K562 (cell line): ENCODE results near the gene DHX58. TPM values are rescaled to one million over a fixed set of nuclear protein-coding genes. Genes with fewer than 3 reads are reported as not detected.

Experiments
- ATAC-seq: fragments of 200-7000 bp; cut with Tn5 transposase; 3 replicates; pipeline ENCODE4 v1.9.1; 2020; ENCODE audit warnings: moderate library complexity
- BruUV-seq: library from RNA; stranded (reverse); fragments of 400-500 nt; replicated peaks from 2 replicates; lab custom pipeline; 2021; lab: Mats Ljungman, UMichigan
- CTCF ChIA-PET: fragments of 300-600 bp; formaldehyde crosslinking; extraction: SDS; loops from one replicate; lab custom pipeline; 2021; ENCODE audit warnings: low intra/inter-chr PET ratio; lab: Yijun Ruan, JAX
- POLR2A ChIA-PET: fragments of 300-600, 350-650 bp; sonication (Branson Sonifier 250); formaldehyde crosslinking; extraction: SDS; loops from one replicate; lab custom pipeline; 2021; ENCODE audit warnings: antibody characterized with exemption, inconsistent platforms; lab: Yijun Ruan, JAX
- DNase-seq, 4 experiments: peaks; one replicate each; pipeline versions ENCODE4 v3.0.0 to v3.0.0-alpha.2; 2011 to 2018; ENCODE audit warnings: low spot score in 3 of 4, mixed read lengths in 3 of 4; ENCODE audit errors: extremely low read depth in 1 of 4
- FAIRE-seq: peaks from 2 replicates; lab custom pipeline; 2011; peaks lifted over from hg19 to GRCh38; lab: Jason Lieb, UNC
- H2AFZ ChIP-seq: 2 replicates; pipeline ENCODE4 v1.6.0; 2011; ENCODE audit warnings: low read depth, low read length, control low read depth, inconsistent platforms
- H3K27ac ChIP-seq: fragments of 200-600 bp; 3 replicates; pipeline ENCODE4 v1.8.0; 2011; ENCODE audit warnings: low read depth, mild to moderate bottlenecking, control low read depth, inconsistent platforms, low read length, moderate library complexity, mixed read lengths; ENCODE audit errors: extremely low read depth
- H3K27me3 ChIP-seq, 2 experiments: fragments of 300-600 bp in 1 of 2; 2 replicates in 1 of 2; 3 replicates in 1 of 2; pipeline versions ENCODE4 v1.6.0 to v1.8.0; 2011; ENCODE audit warnings: inconsistent platforms in 2 of 2, low read length in 2 of 2, mild to moderate bottlenecking in 1 of 2, mixed read lengths in 1 of 2, moderate library complexity in 1 of 2; ENCODE audit not compliant: control insufficient read depth in 2 of 2, insufficient read depth in 2 of 2
- H3K36me3 ChIP-seq: fragments of 300-600 bp; 3 replicates; pipeline ENCODE4 v1.8.0; 2011; ENCODE audit warnings: mild to moderate bottlenecking, low read length, inconsistent platforms; ENCODE audit not compliant: control insufficient read depth, insufficient read depth
- H3K4me1 ChIP-seq, 2 experiments: fragments of 200-600 bp in 1 of 2; replicated peaks in 1 of 2; 2 replicates in 1 of 2; 3 replicates in 1 of 2; pipeline versions ENCODE4 v1.5.1 to v1.8.0; 2011; ENCODE audit warnings: inconsistent platforms in 2 of 2, low read length in 2 of 2, mild to moderate bottlenecking in 1 of 2, mixed read lengths in 1 of 2, moderate library complexity in 1 of 2; ENCODE audit not compliant: control insufficient read depth in 2 of 2, insufficient read depth in 2 of 2
- H3K4me2 ChIP-seq: 2 replicates; pipeline ENCODE4 v1.6.1; 2011; ENCODE audit warnings: low read length, control low read depth, inconsistent platforms, mixed read lengths; ENCODE audit not compliant: insufficient read depth
- H3K4me3 ChIP-seq: fragments of 200-600 bp; sonication (generic), shearing (Covaris generic); 2 replicates; pipeline ENCODE4 v1.5.1; 2016; ENCODE audit warnings: control low read depth, inconsistent platforms
- H3K79me2 ChIP-seq: fragments of 200-600 bp; 3 replicates; pipeline ENCODE4 v1.8.0; 2011; ENCODE audit warnings: low read length, inconsistent platforms; ENCODE audit not compliant: control insufficient read depth, insufficient read depth
- H3K9ac ChIP-seq, 2 experiments: 2 replicates each; pipeline versions ENCODE4 v1.6.0 to v1.6.1; 2011; ENCODE audit warnings: low read depth in 2 of 2, low read length in 2 of 2, control low read depth in 1 of 2, inconsistent platforms in 1 of 2, mild to moderate bottlenecking in 1 of 2, mixed read lengths in 1 of 2; ENCODE audit not compliant: insufficient read depth in 1 of 2
- H3K9me1 ChIP-seq: one replicate; pipeline ENCODE4 v1.6.0; 2011; ENCODE audit warnings: inconsistent platforms, mild to moderate bottlenecking, low read length, moderate library complexity; ENCODE audit not compliant: control insufficient read depth, insufficient read depth
- H3K9me3 ChIP-seq: replicated peaks from 2 replicates; pipeline ENCODE4 v1.5.1; 2011; ENCODE audit warnings: low read depth, low read length, inconsistent platforms; ENCODE audit not compliant: control insufficient read depth, insufficient read depth
- H4K20me1 ChIP-seq: replicated peaks from 2 replicates; pipeline ENCODE4 v1.6.1; 2011; ENCODE audit warnings: low read length, inconsistent platforms, mixed read lengths; ENCODE audit not compliant: control insufficient read depth, insufficient read depth
- BCOR ChIP-seq: fragments of 450-650 bp; IDR thresholded peaks from 2 replicates; pipeline ENCODE4 v1.6.1; 2016
- BRD9 ChIP-seq: fragments of 450-650 bp; IDR thresholded peaks from 2 replicates; pipeline ENCODE4 v1.6.1; 2018; ENCODE audit warnings: low read depth; ENCODE audit not compliant: partially characterized antibody
- DIDO1 ChIP-seq: fragments of 450-650 bp; IDR thresholded peaks from 2 replicates; pipeline ENCODE4 v1.6.1; 2016; ENCODE audit warnings: low read depth, missing biosample characterization, missing genetic modification characterization
- KDM1A ChIP-seq, 2 experiments: fragments of 450-650 bp; IDR thresholded peaks; 2 replicates each; pipeline ENCODE4 v1.6.1; 2016; ENCODE audit warnings: mild to moderate bottlenecking in 2 of 2
- STAG1 ChIP-seq: sonication (generic); formaldehyde crosslinking; IDR thresholded peaks from 2 replicates; pipeline ENCODE4 v1.5.0; 2020; ENCODE audit warnings: missing genetic modification reagents, borderline replicate concordance
- ZFP36 ChIP-seq: fragments of 150-350 bp; IDR thresholded peaks from 2 replicates; pipeline ENCODE4 v1.6.1; 2018; ENCODE audit warnings: low read length, low read depth; ENCODE audit not compliant: partially characterized antibody
- ZNF324 ChIP-seq: fragments of 250-450 bp; sonication (Bioruptor Pico); IDR thresholded peaks from 2 replicates; pipeline ENCODE4 v1.4.0; 2020; ENCODE audit warnings: mild to moderate bottlenecking
- WGBS: fragments of 100-300 bp; shearing (Covaris generic); methylation state at CpG from one replicate; pipeline ENCODE4 v1.1.6; 2016; ENCODE audit warnings: low coverage, mixed read lengths; ENCODE audit not compliant: insufficient coverage; ENCODE audit errors: missing lambda C conversion rate; 5-methylcytosine and 5-hydroxymethylcytosine counted together
- in situ Hi-C: fragments of 300-500 bp; cut with MboI; formaldehyde crosslinking; loops from 4 replicates; pipeline ENCODE4 v1.15.0; 2018; ENCODE audit warnings: inconsistent platforms, mixed read lengths
- intact Hi-C: fragments of 100-400 bp; cut with micrococcal nuclease; formaldehyde crosslinking; loops from 2 replicates; pipeline ENCODE4 v1.14.2; 2022
- polyA plus RNA-seq, 8 experiments: library from polyadenylated mRNA; depleted of rRNA in 4 of 8; stranded (reverse) in 5 of 8; unstranded in 3 of 8; fragments of >200 nt; fragmentation: Nextera tagmentation in 2 of 8; fragmentation: Illumina TruSeq in 1 of 8; extraction: Ambion mirVana in 2 of 8; extraction: Trizol in 1 of 8; gene quantifications; 2 replicates each; pipeline versions ENCODE4 v1.2.1 to v1.2.3, GENCODE V29; 2011 to 2014; ENCODE audit warnings: inconsistent platforms in 1 of 8, missing spikeins in 1 of 8
- total RNA-seq, 7 experiments: library from RNA; depleted of rRNA in 6 of 7; stranded (reverse); fragments of >200 nt in 6 of 7; fragmentation: Illumina TruSeq in 2 of 7; extraction: Trizol in 2 of 7; gene quantifications; 2 replicates each; pipeline versions ENCODE4 v1.2.1 to v1.2.3, GENCODE V29; 2011 to 2021; ENCODE audit warnings: low replicate concordance in 1 of 7
- TF ChIP-seq, protein P1 (sequence below): fragments of 250-450 bp; sonication (Bioruptor Pico); IDR thresholded peaks from 2 replicates; pipeline ENCODE4 v1.9.0; 2021; ENCODE audit warnings: mild to moderate bottlenecking, inconsistent platforms
- TF ChIP-seq, protein P2 (sequence below): IDR thresholded peaks from 2 replicates; pipeline ENCODE4 v1.6.1; 2011; ENCODE audit warnings: borderline replicate concordance, low read depth, mild to moderate bottlenecking, moderate library complexity, low read length; ENCODE audit not compliant: insufficient read depth, poor library complexity, severe bottlenecking
- TF ChIP-seq, protein P3 (sequence below): fragments of 450-650 bp; IDR thresholded peaks from 2 replicates; pipeline ENCODE4 v1.6.1; 2017; ENCODE audit warnings: antibody characterized with exemption

Gene DHX58
- total and polyA plus RNA-seq, 9 of the 15 experiments (the other 6 are each of a cell fraction or from before 2014, with no cell fraction given) = 0.15 to 3.0 (median 1.4) TPM

DNA sequence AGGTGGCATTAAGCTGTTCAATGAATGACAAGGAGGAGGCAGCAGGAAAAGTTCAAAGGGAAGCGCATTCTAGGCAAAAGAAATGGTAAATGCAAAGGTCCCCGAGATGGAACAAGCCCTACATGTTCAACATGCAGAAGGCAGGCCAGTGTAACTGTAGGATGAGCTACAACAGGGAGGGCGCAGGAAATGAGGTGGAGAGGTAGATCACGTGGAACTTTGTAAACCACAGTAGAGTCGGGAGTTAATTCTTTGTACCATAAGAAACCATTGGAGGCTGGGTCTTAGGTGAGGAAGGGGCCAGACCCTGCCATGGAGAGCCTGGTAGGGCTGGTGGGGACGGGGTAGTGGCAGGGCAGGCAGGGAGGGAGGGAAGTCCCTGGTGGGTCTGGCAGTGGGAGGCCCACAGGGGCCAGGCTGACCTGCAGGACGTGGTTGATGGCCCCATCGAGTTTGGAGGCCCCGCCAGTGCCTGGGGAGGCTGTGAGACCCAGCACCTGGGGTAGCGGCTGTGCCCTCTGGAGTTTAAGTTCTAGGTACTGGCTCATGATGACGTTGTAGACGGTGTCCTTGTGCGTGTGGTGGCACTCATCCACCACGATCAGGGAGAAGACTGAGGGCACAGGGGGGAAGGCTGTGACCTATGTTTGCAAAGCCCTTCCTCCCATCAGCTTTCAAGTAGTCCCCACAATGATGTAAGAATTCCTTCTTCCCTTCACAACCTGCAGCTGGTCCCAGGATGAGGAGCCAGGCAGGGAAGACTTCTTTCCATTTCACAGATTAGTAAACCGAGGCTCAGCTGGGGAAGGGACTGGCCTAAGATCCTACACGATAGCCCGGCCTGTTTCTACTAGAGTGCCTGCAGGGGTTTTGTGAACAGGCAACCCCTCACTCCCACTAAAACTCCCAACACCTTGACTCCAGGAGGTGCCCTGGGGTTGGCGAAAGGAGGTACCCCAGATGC is 1.9 kb downstream of the DHX58 start:
- intact Hi-C loops = no loop called here
- BruUV-seq = no TSS peak
- 72% methylated on average over 18 of the region's 18 CpGs for WGBS
- Histone ChIP-seq H3K27ac (no peak overlapping the region), H3K79me2 (no peaks in the 10 kb centered on the region), H4K20me1 (no peaks in the 10 kb centered on the region), H3K9me1 (no peaks in the 10 kb centered on the region), H2AFZ (no peak overlapping the region), H3K4me3 (no peak overlapping the region), H3K9ac (no peak overlapping the region; a peak in 1 of 4 replicates), H3K4me2 (no peak overlapping the region), H3K36me3 (peaks cover 22% of the 10 kb centered on the region; the same call in 2 of the 3 replicates), H3K4me1 (peaks cover 12 to 58% of the 10 kb centered on the region in 2 experiments; a peak in 4 of 5 replicates), H3K9me3 (no peaks in the 10 kb centered on the region), H3K27me3 (no peaks in the 10 kb centered on the region)
- ChIA-PET CTCF (interaction anchor here (0.6 to 0.9 kb wide), 2 partner anchors 14 to 91 kb away, joined by 3 read pairs; partner anchors contain the start of gene NKIRAS2), POLR2A (interaction anchor here (0.6 to 2.0 kb wide), 3 partner anchors 10 to 264 kb away, joined by 3 to 6 read pairs (median 3); partner anchors contain the start of gene KAT2A)
- in situ Hi-C loops = loop anchor here (5.0 to 25.0 kb wide), 3 partner anchors 83 to 373 kb away; partner anchors contain the start of gene HAP1
- FAIRE-seq (no peak), DNase-seq (no peak), ATAC-seq (no peak)
- TF ChIP-seq BCOR (peak; percentile 74), STAG1 (CRISPR knock-in tag) (no peak), ZNF324 (CRISPR knock-in tag) (no peak), KDM1A (IDR thresholded peaks at IDR 0.05) (peak in 1 of 2 experiments; percentile 45; a peak in 1 of 4 replicates), BRD9 (no peak), ZFP36 (peak; percentile 80), DIDO1 (tag) (no peak)
- TF ChIP-seq, protein P1, sequence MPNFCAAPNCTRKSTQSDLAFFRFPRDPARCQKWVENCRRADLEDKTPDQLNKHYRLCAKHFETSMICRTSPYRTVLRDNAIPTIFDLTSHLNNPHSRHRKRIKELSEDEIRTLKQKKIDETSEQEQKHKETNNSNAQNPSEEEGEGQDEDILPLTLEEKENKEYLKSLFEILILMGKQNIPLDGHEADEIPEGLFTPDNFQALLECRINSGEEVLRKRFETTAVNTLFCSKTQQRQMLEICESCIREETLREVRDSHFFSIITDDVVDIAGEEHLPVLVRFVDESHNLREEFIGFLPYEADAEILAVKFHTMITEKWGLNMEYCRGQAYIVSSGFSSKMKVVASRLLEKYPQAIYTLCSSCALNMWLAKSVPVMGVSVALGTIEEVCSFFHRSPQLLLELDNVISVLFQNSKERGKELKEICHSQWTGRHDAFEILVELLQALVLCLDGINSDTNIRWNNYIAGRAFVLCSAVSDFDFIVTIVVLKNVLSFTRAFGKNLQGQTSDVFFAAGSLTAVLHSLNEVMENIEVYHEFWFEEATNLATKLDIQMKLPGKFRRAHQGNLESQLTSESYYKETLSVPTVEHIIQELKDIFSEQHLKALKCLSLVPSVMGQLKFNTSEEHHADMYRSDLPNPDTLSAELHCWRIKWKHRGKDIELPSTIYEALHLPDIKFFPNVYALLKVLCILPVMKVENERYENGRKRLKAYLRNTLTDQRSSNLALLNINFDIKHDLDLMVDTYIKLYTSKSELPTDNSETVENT (CRISPR knock-in tag) = no peak
- TF ChIP-seq, protein P2, sequence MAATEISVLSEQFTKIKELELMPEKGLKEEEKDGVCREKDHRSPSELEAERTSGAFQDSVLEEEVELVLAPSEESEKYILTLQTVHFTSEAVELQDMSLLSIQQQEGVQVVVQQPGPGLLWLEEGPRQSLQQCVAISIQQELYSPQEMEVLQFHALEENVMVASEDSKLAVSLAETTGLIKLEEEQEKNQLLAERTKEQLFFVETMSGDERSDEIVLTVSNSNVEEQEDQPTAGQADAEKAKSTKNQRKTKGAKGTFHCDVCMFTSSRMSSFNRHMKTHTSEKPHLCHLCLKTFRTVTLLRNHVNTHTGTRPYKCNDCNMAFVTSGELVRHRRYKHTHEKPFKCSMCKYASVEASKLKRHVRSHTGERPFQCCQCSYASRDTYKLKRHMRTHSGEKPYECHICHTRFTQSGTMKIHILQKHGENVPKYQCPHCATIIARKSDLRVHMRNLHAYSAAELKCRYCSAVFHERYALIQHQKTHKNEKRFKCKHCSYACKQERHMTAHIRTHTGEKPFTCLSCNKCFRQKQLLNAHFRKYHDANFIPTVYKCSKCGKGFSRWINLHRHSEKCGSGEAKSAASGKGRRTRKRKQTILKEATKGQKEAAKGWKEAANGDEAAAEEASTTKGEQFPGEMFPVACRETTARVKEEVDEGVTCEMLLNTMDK = no peak
- TF ChIP-seq, protein P3, sequence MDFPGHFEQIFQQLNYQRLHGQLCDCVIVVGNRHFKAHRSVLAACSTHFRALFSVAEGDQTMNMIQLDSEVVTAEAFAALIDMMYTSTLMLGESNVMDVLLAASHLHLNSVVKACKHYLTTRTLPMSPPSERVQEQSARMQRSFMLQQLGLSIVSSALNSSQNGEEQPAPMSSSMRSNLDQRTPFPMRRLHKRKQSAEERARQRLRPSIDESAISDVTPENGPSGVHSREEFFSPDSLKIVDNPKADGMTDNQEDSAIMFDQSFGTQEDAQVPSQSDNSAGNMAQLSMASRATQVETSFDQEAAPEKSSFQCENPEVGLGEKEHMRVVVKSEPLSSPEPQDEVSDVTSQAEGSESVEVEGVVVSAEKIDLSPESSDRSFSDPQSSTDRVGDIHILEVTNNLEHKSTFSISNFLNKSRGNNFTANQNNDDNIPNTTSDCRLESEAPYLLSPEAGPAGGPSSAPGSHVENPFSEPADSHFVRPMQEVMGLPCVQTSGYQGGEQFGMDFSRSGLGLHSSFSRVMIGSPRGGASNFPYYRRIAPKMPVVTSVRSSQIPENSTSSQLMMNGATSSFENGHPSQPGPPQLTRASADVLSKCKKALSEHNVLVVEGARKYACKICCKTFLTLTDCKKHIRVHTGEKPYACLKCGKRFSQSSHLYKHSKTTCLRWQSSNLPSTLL = no peak
